ENCODE measurements around the gene NFASC.

DNA sequence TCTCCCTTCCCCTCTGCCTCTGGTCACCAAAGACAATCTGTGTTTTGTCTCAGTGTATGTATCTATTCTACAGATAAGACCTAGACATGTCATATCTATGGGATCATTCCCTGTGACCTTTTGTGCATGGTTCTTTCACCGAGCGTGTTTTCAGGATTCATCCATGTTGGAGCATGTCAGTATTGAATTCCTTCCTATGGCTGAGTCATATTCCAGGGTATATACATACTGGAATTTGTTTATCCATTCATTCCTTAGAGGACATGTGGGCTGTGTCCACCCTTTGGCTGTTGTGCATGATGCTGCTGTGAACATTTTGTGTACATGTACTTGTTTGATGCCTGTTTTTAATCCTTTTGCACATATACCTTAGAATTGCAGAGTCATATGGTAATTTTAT lies 69.9 kb downstream of the NFASC start:
- TF ChIP-seq, protein P1, sequence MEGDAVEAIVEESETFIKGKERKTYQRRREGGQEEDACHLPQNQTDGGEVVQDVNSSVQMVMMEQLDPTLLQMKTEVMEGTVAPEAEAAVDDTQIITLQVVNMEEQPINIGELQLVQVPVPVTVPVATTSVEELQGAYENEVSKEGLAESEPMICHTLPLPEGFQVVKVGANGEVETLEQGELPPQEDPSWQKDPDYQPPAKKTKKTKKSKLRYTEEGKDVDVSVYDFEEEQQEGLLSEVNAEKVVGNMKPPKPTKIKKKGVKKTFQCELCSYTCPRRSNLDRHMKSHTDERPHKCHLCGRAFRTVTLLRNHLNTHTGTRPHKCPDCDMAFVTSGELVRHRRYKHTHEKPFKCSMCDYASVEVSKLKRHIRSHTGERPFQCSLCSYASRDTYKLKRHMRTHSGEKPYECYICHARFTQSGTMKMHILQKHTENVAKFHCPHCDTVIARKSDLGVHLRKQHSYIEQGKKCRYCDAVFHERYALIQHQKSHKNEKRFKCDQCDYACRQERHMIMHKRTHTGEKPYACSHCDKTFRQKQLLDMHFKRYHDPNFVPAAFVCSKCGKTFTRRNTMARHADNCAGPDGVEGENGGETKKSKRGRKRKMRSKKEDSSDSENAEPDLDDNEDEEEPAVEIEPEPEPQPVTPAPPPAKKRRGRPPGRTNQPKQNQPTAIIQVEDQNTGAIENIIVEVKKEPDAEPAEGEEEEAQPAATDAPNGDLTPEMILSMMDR (IDR thresholded peaks at IDR 0.05), result no peak
- TF ChIP-seq TCF7L2 (IDR thresholded peaks at IDR 0.05; ENCODE audit: low read depth, low read length), result no peak
- TF ChIP-seq POLR2AphosphoS5 (IDR thresholded peaks at IDR 0.05; ENCODE audit: low read depth, low read length), result no peak
- TF ChIP-seq, protein P2, sequence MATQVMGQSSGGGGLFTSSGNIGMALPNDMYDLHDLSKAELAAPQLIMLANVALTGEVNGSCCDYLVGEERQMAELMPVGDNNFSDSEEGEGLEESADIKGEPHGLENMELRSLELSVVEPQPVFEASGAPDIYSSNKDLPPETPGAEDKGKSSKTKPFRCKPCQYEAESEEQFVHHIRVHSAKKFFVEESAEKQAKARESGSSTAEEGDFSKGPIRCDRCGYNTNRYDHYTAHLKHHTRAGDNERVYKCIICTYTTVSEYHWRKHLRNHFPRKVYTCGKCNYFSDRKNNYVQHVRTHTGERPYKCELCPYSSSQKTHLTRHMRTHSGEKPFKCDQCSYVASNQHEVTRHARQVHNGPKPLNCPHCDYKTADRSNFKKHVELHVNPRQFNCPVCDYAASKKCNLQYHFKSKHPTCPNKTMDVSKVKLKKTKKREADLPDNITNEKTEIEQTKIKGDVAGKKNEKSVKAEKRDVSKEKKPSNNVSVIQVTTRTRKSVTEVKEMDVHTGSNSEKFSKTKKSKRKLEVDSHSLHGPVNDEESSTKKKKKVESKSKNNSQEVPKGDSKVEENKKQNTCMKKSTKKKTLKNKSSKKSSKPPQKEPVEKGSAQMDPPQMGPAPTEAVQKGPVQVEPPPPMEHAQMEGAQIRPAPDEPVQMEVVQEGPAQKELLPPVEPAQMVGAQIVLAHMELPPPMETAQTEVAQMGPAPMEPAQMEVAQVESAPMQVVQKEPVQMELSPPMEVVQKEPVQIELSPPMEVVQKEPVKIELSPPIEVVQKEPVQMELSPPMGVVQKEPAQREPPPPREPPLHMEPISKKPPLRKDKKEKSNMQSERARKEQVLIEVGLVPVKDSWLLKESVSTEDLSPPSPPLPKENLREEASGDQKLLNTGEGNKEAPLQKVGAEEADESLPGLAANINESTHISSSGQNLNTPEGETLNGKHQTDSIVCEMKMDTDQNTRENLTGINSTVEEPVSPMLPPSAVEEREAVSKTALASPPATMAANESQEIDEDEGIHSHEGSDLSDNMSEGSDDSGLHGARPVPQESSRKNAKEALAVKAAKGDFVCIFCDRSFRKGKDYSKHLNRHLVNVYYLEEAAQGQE (IDR thresholded peaks at IDR 0.05; ENCODE audit: insufficient read depth in 1 of 2, low read depth in 2 of 2, low read length in 1 of 2), result no peak
- TF ChIP-seq SIN3A (IDR thresholded peaks at IDR 0.05; ENCODE audit: borderline replicate concordance, insufficient read depth, low read depth, low read length), result no peak
